HCT116 (cell line): ENCODE results near the gene FXYD4. TPM values are rescaled to one million over a fixed set of nuclear protein-coding genes. Genes with fewer than 3 reads are reported as not detected.

ENCODE experiments used
- ATAC-seq: fragments of 200-7000 bp; cut with Tn5 transposase; 2 replicates; pipeline ENCODE4 v1.9.1; 2020; ENCODE audit warnings: mild to moderate bottlenecking, moderate library complexity
- BruUV-seq: library from RNA; stranded (reverse); fragments of 400-500 nt; replicated peaks from 2 replicates; lab custom pipeline; 2021; lab: Mats Ljungman, UMichigan
- CTCF ChIA-PET: fragments of 300-600 bp; sonication (Branson Sonifier 250); formaldehyde crosslinking; loops from one replicate; lab custom pipeline; 2021; ENCODE audit warnings: antibody characterized with exemption; lab: Charles Lee
- POLR2A ChIA-PET: fragments of 300-600, 350-600 bp; sonication (Branson Sonifier 250); formaldehyde crosslinking; loops from one replicate; lab custom pipeline; 2021; ENCODE audit warnings: antibody characterized with exemption; lab: Charles Lee
- RAD21 ChIA-PET, 2 experiments: fragments of 300-600 bp; sonication (Branson Sonifier 250); formaldehyde crosslinking; loops; one replicate each; lab custom pipeline; 2023; ENCODE audit warnings: low total read pairs in 2 of 2; ENCODE audit not compliant: uncharacterized antibody in 2 of 2, unreplicated experiment in 2 of 2, low non-redundant PET in 1 of 2; lab: Charles Lee
- DNase-seq: peaks from one replicate; pipeline ENCODE4 v3.0.0-alpha.2; 2010; ENCODE audit warnings: low read depth, low spot score
- H2AFZ ChIP-seq: fragments of 200-600 bp; shearing (Covaris generic), sonication (generic); 2 replicates; pipeline ENCODE4 v1.6.1; 2017; ENCODE audit warnings: low read depth, mixed run types, mixed read lengths, antibody characterized with exemption, low read length; ENCODE audit not compliant: poor library complexity, severe bottlenecking
- H3K27ac ChIP-seq: 2 replicates; pipeline ENCODE4 v1.5.1; 2012; ENCODE audit warnings: low read depth, low read length
- H3K27me3 ChIP-seq: fragments of 200-600 bp; sonication (generic); 2 replicates; pipeline ENCODE4 v1.6.1; 2016; ENCODE audit warnings: mixed run types, low read length, mixed read lengths; ENCODE audit not compliant: insufficient read depth
- H3K36me3 ChIP-seq, 2 experiments: fragments of 200-500 bp in 1 of 2; fragments of 200-600 bp in 1 of 2; sonication (Bioruptor generic) in 1 of 2; sonication (generic) in 1 of 2; 2 replicates each; pipeline versions ENCODE4 v1.5.1 to v1.6.1; 2014 to 2016; ENCODE audit warnings: low read length in 2 of 2, inconsistent platforms in 1 of 2, mixed read lengths in 1 of 2, mixed run types in 1 of 2; ENCODE audit not compliant: insufficient read depth in 2 of 2, control insufficient read depth in 1 of 2
- H3K4me1 ChIP-seq, 2 experiments: fragments of 200-600 bp in 1 of 2; sonication (generic) in 1 of 2; 2 replicates each; pipeline versions ENCODE4 v1.5.1 to v1.6.1; 2012 to 2017; ENCODE audit warnings: low read length in 2 of 2, inconsistent platforms in 1 of 2, mild to moderate bottlenecking in 1 of 2, mixed read lengths in 1 of 2, mixed run types in 1 of 2, moderate library complexity in 1 of 2; ENCODE audit not compliant: insufficient read depth in 2 of 2, control insufficient read depth in 1 of 2
- H3K4me2 ChIP-seq: fragments of 200-600 bp; sonication (generic); 2 replicates; pipeline ENCODE4 v1.6.1; 2017; ENCODE audit warnings: mixed run types, low read length, mixed read lengths
- H3K4me3 ChIP-seq, 2 experiments: fragments of 200-600 bp in 1 of 2; sonication (generic) in 1 of 2; replicated peaks in 1 of 2; 2 replicates each; pipeline ENCODE4 v1.5.1; 2011 to 2016; ENCODE audit warnings: low read length in 2 of 2, control low read depth in 1 of 2, low read depth in 1 of 2, mild to moderate bottlenecking in 1 of 2, mixed read lengths in 1 of 2, mixed run types in 1 of 2
- H3K79me2 ChIP-seq: fragments of 200-600 bp; sonication (generic); 2 replicates; pipeline ENCODE4 v1.6.1; 2017; ENCODE audit warnings: mild to moderate bottlenecking, mixed run types, low read length, moderate library complexity, mixed read lengths; ENCODE audit not compliant: insufficient read depth
- H3K9ac ChIP-seq: fragments of 200-600 bp; sonication (generic); 2 replicates; pipeline ENCODE4 v1.6.1; 2016; ENCODE audit warnings: low read length, mixed read lengths
- H3K9me2 ChIP-seq: fragments of 200-600 bp; sonication (generic), shearing (Covaris generic); 2 replicates; pipeline ENCODE4 v1.6.1; 2017; ENCODE audit warnings: mixed run types, mild to moderate bottlenecking, moderate library complexity; ENCODE audit not compliant: insufficient read depth
- H3K9me3 ChIP-seq, 2 experiments: fragments of 200-500 bp in 1 of 2; fragments of 200-600 bp in 1 of 2; sonication (Bioruptor generic) in 1 of 2; sonication (generic) in 1 of 2; 2 replicates each; pipeline ENCODE4 v1.6.1; 2014 to 2017; ENCODE audit warnings: low read length in 2 of 2, mixed read lengths in 2 of 2, inconsistent platforms in 1 of 2, low read depth in 1 of 2, mild to moderate bottlenecking in 1 of 2, mixed run types in 1 of 2, moderate library complexity in 1 of 2; ENCODE audit not compliant: control insufficient read depth in 1 of 2, insufficient read depth in 1 of 2
- H4K20me1 ChIP-seq: fragments of 200-600 bp; sonication (generic), shearing (Covaris generic); 2 replicates; pipeline ENCODE4 v1.6.1; 2017; ENCODE audit warnings: mixed run types, mild to moderate bottlenecking, moderate library complexity; ENCODE audit not compliant: insufficient read depth
- ATF3 ChIP-seq: IDR thresholded peaks from 2 replicates; pipeline ENCODE4 v1.6.1; 2012
- CEBPB ChIP-seq: IDR thresholded peaks from 2 replicates; pipeline ENCODE4 v1.6.1; 2012; ENCODE audit warnings: low read depth
- CTCF ChIP-seq, 3 experiments: fragments of 200-600 bp in 1 of 3; sonication (generic) in 1 of 3; IDR thresholded peaks in 2 of 3; conservative IDR thresholded peaks in 1 of 3; 2 replicates each; pipeline ENCODE4 v1.5.1; 2012 to 2017; ENCODE audit warnings: low read depth in 2 of 3, low read length in 2 of 3, antibody characterized with exemption in 1 of 3, borderline replicate concordance in 1 of 3, control low read depth in 1 of 3, mild to moderate bottlenecking in 1 of 3, mixed read lengths in 1 of 3, mixed run types in 1 of 3, moderate library complexity in 1 of 3; ENCODE audit not compliant: insufficient read depth in 1 of 3
- POLR2AphosphoS5 ChIP-seq: IDR thresholded peaks from 2 replicates; pipeline ENCODE4 v1.6.1; 2011; ENCODE audit warnings: mild to moderate bottlenecking, low read depth, low read length, moderate library complexity
- RAD21 ChIP-seq: IDR thresholded peaks from 2 replicates; pipeline ENCODE4 v1.6.1; 2012; ENCODE audit warnings: low read depth, mild to moderate bottlenecking
- SIN3A ChIP-seq: IDR thresholded peaks from 2 replicates; pipeline ENCODE4 v1.6.1; 2012; ENCODE audit warnings: low read depth
- SRF ChIP-seq: IDR thresholded peaks from 2 replicates; pipeline ENCODE4 v1.6.1; 2012; ENCODE audit warnings: low read depth
- TCF7L2 ChIP-seq: IDR thresholded peaks from 2 replicates; pipeline ENCODE4 v1.7.0; 2011; ENCODE audit warnings: borderline replicate concordance, inconsistent platforms; ENCODE audit not compliant: insufficient read depth, insufficient read length; ENCODE audit errors: extremely low read depth
- YY1 ChIP-seq: IDR thresholded peaks from 2 replicates; pipeline ENCODE4 v1.6.1; 2011; ENCODE audit warnings: low read length, low read depth, moderate library complexity, mild to moderate bottlenecking; ENCODE audit not compliant: insufficient replicate concordance; ENCODE audit errors: extremely low read depth
- ZFX ChIP-seq: fragments of 450-650 bp; IDR thresholded peaks from 2 replicates; pipeline ENCODE4 v1.6.1; 2017
- ZNF274 ChIP-seq: fragments of 200-500 bp; sonication (Bioruptor generic); IDR thresholded peaks from 2 replicates; pipeline ENCODE4 v1.6.1; 2014; ENCODE audit warnings: mild to moderate bottlenecking, low read depth, low read length, inconsistent platforms
- intact Hi-C: fragments of 100-400 bp; cut with micrococcal nuclease; formaldehyde crosslinking; loops from 2 replicates; pipeline ENCODE4 v1.10.0; 2022
- total RNA-seq: library from RNA; stranded (reverse); gene quantifications from one replicate; pipeline ENCODE4 v1.2.1, GENCODE V29; 2021; ENCODE audit not compliant: unreplicated experiment

FXYD4 gene
- total RNA-seq, 1 experiment from 2014 or later, result 0.71 TPM

GRCh38 chr10:43370671-43371215 lies 693 bp upstream of the FXYD4 start:
- H3K9ac ChIP-seq, result no peak overlapping the region
- ChIA-PET POLR2A (no interaction called here), CTCF (no interaction called here)

More at GRCh38 chr10:43370671-43371215, 693 bp upstream of the FXYD4 start:
- ATAC-seq, result no peak
- Histone ChIP-seq H3K4me2 (no peak overlapping the region), H4K20me1 (no peaks in the 10 kb centered on the region), H3K4me1 (peaks cover 0 to 4% of the 10 kb centered on the region in 2 experiments; a peak in 1 of 4 replicates), H3K9me2 (no peaks in the 10 kb centered on the region), H3K9me3 (no peaks in the 10 kb centered on the region), H3K27me3 (no peaks in the 10 kb centered on the region), H3K79me2 (no peaks in the 10 kb centered on the region), H2AFZ (no peak overlapping the region), H3K27ac (no peak overlapping the region), H3K4me3 (no peak overlapping the region), H3K36me3 (no peaks in the 10 kb centered on the region)
- RAD21 ChIA-PET, result no interaction called here
- no TSS peak for BruUV-seq
- intact Hi-C loops, result no loop called here
- TF ChIP-seq SRF, result no peak
- no peak for TF ChIP-seq YY1
- TF ChIP-seq SIN3A, result no peak
- TF ChIP-seq TCF7L2, result no peak
- no peak for TF ChIP-seq CTCF (IDR thresholded peaks at IDR 0.05 in 2 of 3, conservative IDR thresholded peaks at IDR 0.05 in 1 of 3; ENCODE audit: borderline replicate concordance in 1 of 3, insufficient read depth in 1 of 3, low read depth in 2 of 3, low read length in 2 of 3)
- no peak for TF ChIP-seq ATF3
- no peak for TF ChIP-seq ZFX
- TF ChIP-seq CEBPB, result no peak
- no peak for TF ChIP-seq RAD21
- TF ChIP-seq ZNF274, result no peak
- no peak for TF ChIP-seq POLR2AphosphoS5
- DNase-seq, result no peak
